ENCODE measurements around the gene ROR1. TPM values are rescaled to one million over a fixed set of nuclear protein-coding genes. Genes with fewer than 3 reads are reported as not detected.

Gene ROR1
- total and polyA plus RNA-seq, 2 of the 4 experiments (the other 2 are of a cell fraction): 4.4 to 10.0 TPM

GRCh38 chr1:64029037-64029436 is 255.2 kb downstream of the ROR1 start:
- CTCF ChIA-PET: no interaction called here
- POLR2A ChIA-PET (ENCODE audit: unreplicated experiment): no interaction called here
- in situ Hi-C loops (cut with MboI; ENCODE audit: low sequenced_read_pairs) (no loop called here), dilution Hi-C loops (cut with HindIII; ENCODE audit: low sequenced_read_pairs, unreplicated experiment) (no loop called here), intact Hi-C loops (cut with micrococcal nuclease) (no loop called here)
- Histone ChIP-seq H3K36me3 (ENCODE audit: control insufficient read depth, insufficient read depth, low read length) (no peaks in the 10 kb centered on the region), H4K5ac (ENCODE audit: low read depth, low read length) (no peak overlapping the region), H2BK5ac (ENCODE audit: low read depth, low read length, poor library complexity, severe bottlenecking) (no peak overlapping the region), H3K23ac (ENCODE audit: low read depth, low read length) (no peak overlapping the region), H2BK120ac (ENCODE audit: low read depth, low read length) (no peak overlapping the region), H3K4ac (ENCODE audit: low read depth, low read length) (no peak overlapping the region), H3K9me3 (ENCODE audit: control insufficient read depth, insufficient read depth, low read length) (no peaks in the 10 kb centered on the region), H3K9ac (ENCODE audit: low read depth, low read length) (no peak overlapping the region), H4K20me1 (ENCODE audit: insufficient read depth, low read length) (no peaks in the 10 kb centered on the region), H3K4me2 (ENCODE audit: low read depth, low read length) (no peak overlapping the region), H3K18ac (ENCODE audit: low read depth, low read length) (no peak overlapping the region), H3K27me3 (ENCODE audit: control insufficient read depth, insufficient read depth, low read length) (no peaks in the 10 kb centered on the region), H3K4me3 (ENCODE audit: insufficient read depth, low read depth, low read length) (no peak overlapping the region), H4K8ac (ENCODE audit: low read depth in 2 of 2, low read length in 2 of 2) (no peak overlapping the region), H3K56ac (ENCODE audit: extremely low read depth, insufficient read depth, low read length) (no peak overlapping the region), H3K27ac (ENCODE audit: insufficient read depth, low read length) (no peak overlapping the region), H2BK15ac (ENCODE audit: low read depth, low read length) (no peak overlapping the region), H2AFZ (replicated peaks; ENCODE audit: low read length, poor library complexity) (no peak overlapping the region), H2AK9ac (replicated peaks; ENCODE audit: low read depth, low read length, poor library complexity) (no peak overlapping the region), H4K91ac (ENCODE audit: insufficient read depth, low read depth, low read length) (no peak overlapping the region), H3K9me1 (ENCODE audit: insufficient read depth, low read length) (no peaks in the 10 kb centered on the region; the same call in 1 of the 2 replicates), H3K4me1 (ENCODE audit: control insufficient read depth, insufficient read depth, low read length) (peaks cover 2% of the 10 kb centered on the region), H3K14ac (replicated peaks; ENCODE audit: low read depth, low read length) (no peak overlapping the region), H3K79me1 (ENCODE audit: low read depth in 1 of 2, low read length in 2 of 2) (no peaks in the 10 kb centered on the region), H2BK20ac (ENCODE audit: low read depth, low read length) (no peak overlapping the region), H2AK5ac (ENCODE audit: low read depth, low read length) (no peak overlapping the region)
- BruUV-seq (replicated peaks): no TSS peak
- no peak for TF ChIP-seq RFX5 (IDR thresholded peaks at IDR 0.05; ENCODE audit: low read depth, low read length)
- no peak for TF ChIP-seq NFE2L2 (IDR thresholded peaks at IDR 0.05; ENCODE audit: low read depth, low read length)
- TF ChIP-seq RCOR1 (IDR thresholded peaks at IDR 0.05; ENCODE audit: insufficient replicate concordance, low read length): no peak
- TF ChIP-seq FOS (IDR thresholded peaks at IDR 0.05; ENCODE audit: low read depth, low read length): no peak
- TF ChIP-seq MXI1 (IDR thresholded peaks at IDR 0.05; ENCODE audit: borderline replicate concordance, low read depth, low read length): no peak
- TF ChIP-seq USF2 (IDR thresholded peaks at IDR 0.05; ENCODE audit: low read depth, low read length): no peak
- TF ChIP-seq SMC3 (IDR thresholded peaks at IDR 0.05; ENCODE audit: low read depth, low read length): no peak
- no peak for TF ChIP-seq ELK1 (IDR thresholded peaks at IDR 0.05; ENCODE audit: borderline replicate concordance, low read depth, low read length)
- no peak for TF ChIP-seq CHD1 (IDR thresholded peaks at IDR 0.05; ENCODE audit: low read depth, low read length)
- TF ChIP-seq BHLHE40 (IDR thresholded peaks at IDR 0.05; ENCODE audit: low read depth, low read length): no peak
- no peak for TF ChIP-seq CEBPB (IDR thresholded peaks at IDR 0.05; ENCODE audit: low read depth, low read length)
- TF ChIP-seq CTCF (conservative IDR thresholded peaks at IDR 0.05; ENCODE audit: low read depth, low read length): no peak
- WGBS, 2 experiments (ENCODE audit: extremely low coverage in 2 of 2, insufficient read length in 1 of 2): no CpG with 5 or more reads among the region's 1 CpG
- DNase-seq (no peak), ATAC-seq (ENCODE audit: low read depth) (no peak)
